ENCODE data around the gene KAT7.
"Not testable (repeated sequence)": the region's sequence is repeated elsewhere in the genome, so short reads cannot be mapped to it uniquely, and the experiment has no call there.

KAT7 gene

GRCh38 chr17:49809056-49809455, 20.6 kb downstream of the KAT7 start:
- no peak for DNase-seq (ENCODE audit: low read depth)

DNA sequence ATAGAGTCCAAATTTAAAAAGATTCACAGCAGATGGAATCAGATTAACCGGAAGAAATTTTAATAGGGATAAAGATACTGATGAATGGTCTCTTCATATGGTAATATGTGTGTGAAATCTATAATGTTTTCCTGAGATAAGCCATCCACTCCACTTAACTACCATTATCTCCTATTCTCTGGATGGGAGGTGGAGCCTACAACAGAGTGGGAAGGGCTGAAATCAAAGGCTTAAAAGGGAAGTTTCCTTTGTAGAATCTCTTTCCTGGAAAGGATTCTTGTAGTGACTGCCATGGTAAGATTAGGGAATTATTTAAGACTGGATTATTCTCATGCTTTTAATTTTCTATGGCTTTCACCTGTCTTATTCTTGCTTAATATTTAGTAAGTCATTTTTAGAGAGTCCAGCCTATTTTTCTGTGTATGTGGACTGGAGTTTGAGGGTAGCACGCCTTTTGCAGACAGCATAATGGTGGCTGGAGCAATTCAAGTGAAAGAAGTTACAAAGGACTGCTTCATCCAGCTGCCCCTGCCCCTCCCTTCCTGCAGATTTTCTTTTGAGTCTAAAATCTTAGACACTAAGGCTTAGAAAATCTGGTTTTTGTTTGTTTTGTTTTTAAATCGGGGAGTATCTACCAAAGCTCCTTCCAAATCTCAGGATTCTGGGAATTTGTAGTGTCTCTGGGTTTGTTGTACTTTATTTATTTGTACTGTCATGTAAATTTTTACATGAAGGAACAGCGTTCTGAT, 26.5 kb downstream of the KAT7 start:
- DNase-seq (ENCODE audit: low read depth), result no peak

DNA sequence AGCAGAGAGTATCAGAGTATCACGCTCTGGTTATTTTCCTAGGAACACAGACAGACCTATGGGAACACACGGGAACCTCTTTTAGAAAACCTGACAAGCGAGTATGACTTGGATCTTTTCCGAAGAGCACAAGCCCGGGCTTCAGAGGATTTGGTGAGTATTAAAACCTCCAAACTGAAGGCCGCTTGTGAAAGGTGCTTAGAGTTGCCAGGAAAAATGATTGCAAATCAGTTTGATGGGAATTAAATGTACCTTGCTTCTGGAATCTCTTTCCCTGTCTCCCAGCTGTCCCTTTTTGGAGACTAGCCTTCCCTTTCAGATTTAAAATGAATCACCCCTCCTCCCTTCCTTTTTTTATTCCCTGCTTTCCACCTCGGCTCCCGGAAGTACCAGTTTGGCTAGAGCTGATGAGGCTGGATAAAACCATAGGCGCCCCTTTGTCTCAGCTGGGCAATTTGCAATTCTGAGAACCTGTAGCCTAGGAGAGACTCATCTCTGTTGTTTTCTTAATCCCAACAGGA, 27.3 kb downstream of the KAT7 start:
- DNase-seq (ENCODE audit: low read depth), result no peak

GRCh38 chr17:49817993-49818392, 29.5 kb downstream of the KAT7 start:
- peak; percentile 31 for DNase-seq (ENCODE audit: low read depth)

- DNase-seq (ENCODE audit: low read depth), result no peak
These were observed 30.7 kb downstream of the KAT7 start for GRCh38 chr17:49819138-49819537.

DNA sequence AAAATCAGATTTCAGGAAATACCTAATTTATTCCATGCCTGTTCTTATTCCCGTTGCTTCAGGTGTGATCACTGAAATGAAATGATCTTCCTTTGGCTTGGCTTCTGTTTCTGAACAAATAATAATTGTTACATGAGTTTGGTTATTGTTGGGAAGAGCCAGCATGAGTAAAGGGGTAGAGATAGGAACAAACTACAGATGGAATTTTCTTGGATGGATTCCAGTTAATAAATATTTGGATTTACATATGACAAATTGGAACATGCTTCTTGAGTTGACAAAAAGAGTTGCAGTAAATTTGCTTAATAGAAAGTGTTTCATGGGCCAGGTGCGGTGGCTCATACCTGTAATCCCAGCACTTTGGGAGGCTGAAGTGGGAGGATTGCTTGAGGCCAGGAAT, 31.2 kb downstream of the KAT7 start:
- DNase-seq (ENCODE audit: low read depth), result no peak

DNA sequence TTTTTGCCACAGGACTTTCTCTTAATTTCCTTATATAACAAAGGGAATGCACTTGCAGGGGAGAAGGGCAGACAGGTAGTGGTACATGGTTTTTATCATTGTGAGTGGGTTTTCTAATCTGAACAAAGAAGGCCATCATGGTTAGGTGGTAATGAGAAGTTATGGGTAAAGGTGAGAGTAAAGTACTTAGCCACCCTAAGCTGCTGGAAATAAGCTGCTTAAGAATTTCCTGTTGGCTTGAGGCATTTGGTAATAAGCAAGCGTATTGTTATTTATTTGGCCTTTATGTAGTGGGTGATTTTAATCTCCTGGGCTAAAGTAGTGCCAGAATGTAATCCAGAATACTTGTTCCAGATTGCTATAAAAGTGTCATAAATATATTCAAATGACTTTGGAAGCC, 32.3 kb downstream of the KAT7 start:
- DNase-seq (ENCODE audit: low read depth), result no peak

- no peak for DNase-seq (ENCODE audit: low read depth)
These were observed 33.0 kb downstream of the KAT7 start for GRCh38 chr17:49821466-49821865.

DNA sequence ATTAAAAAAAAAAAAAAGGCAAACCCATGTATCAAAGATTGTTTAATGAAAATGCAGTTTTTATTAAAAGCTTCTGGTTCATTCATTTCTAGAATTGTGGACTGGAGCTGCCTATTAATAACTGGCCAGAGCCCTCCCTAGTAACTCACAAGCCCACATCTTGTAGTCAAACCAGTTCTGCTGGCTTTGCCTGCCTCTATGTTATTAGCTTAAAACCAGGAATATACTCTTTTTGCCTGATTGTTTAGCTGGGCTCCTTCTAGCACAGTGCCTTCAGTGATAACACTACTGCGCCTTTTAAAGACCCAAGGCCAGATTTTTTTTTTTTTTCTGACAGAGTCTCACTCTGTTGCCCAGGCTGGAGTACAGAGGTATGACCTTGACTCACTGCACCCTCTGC, 33.4 kb downstream of the KAT7 start:
- DNase-seq (ENCODE audit: low read depth), result no peak

DNA sequence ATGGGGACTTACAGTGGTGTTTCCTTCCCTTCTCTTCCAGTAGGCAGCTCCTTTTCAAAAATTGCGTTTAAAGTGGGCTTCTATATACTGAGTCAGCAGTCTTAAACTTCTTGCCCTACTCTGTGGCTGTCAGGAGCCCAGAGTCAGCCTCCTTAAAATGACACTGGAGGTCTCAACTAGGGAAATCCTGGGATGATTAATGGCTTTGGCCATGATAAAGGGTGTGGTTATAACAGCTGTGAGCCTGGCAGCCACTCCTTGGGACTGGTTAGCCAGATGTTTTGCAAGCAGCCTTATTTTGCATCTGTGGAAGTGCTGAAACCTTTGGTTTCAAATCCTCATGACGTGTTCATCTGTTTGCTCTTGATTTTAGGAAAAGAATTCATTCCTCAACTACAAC, 34.3 kb downstream of the KAT7 start:
- DNase-seq (ENCODE audit: low read depth), result no peak

DNA sequence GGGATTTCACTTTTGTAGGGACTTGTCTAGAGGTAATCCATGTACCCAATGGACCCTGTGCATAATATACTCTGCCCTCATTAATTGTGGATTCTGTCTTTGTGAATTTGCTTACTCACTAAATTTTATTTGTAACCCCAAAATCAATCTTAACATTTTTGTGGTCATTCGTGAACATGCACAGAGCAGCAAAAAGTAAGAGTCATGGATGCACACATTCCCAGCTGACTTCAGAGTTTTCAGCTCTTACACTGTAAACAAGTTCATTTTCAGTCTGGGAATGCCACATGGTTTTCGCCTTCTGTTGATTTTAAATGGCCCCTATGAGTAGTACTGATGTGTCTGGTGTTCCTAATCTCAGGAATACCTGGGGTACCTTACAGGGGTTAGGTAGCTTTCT, 35.1 kb downstream of the KAT7 start:
- no peak for DNase-seq (ENCODE audit: low read depth)

DNA sequence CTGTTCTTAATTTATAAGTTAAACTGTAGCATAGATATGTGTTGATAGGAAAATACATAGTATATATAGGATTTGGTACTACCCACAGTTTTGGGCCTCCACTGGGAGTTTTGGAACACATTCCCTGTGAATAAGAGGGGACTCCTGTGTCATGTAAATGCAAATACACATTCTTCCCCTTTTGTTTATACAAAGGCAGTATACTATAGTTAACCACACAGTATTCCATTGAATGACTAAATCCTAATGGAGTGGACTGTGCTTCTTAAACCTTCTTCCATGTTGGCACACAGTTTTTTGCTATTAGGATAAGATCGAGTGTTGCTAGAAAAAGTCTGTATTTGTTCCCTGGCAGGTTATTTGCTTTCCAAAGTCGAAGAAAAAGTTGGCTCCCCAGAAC, 37.2 kb downstream of the KAT7 start:
- DNase-seq (ENCODE audit: low read depth), result no peak

- not testable (repeated sequence) for DNase-seq (ENCODE audit: low read depth)
These were observed 39.8 kb downstream of the KAT7 start for GRCh38 chr17:49828325-49828724.

DNA sequence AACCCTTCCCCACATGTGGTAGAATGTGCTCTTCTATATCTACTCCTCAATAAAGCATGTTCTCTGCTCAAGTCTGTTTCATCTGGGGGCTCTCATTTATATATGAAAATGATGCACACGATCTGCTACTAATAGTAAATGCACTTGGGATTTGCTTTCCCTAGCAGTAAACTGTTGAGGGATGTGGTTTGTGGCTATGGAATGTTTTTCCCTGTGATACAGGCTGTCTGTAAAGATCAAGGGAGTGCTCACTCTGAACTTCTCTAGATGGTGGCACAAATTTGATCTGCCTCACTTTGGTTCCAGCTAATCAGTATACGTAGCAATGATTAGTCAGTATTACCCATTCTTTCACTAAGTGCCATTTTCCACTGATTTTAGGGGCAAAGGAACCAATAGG, 40.5 kb downstream of the KAT7 start:
- no peak for DNase-seq (ENCODE audit: low read depth)

DNA sequence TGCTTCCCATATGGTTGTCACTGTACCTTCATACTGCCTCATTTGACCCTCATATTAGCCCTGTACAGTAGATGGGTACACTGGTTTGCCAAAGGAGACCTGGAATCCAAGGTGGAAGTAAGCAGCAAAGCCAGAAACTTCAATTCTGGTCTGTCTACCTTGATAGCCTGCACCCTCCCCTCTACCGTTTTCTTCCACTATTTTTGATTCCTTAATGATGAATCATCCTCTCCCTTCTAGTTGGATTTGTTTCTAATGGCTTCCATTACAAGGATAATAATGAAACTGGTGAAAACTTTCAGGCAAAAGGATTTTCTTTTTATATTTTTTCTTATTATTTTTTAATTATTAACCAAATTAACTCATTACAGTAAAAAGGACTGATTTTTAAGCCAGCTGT, 42.1 kb downstream of the KAT7 start:
- DNase-seq (ENCODE audit: low read depth), result no peak

GRCh38 chr17:49832840-49833599, 44.5 kb downstream of the KAT7 start:
- no peak for DNase-seq (ENCODE audit: low read depth)

- DNase-seq (ENCODE audit: low read depth), result no peak
These were observed 45.8 kb downstream of the KAT7 start for GRCh38 chr17:49834118-49834743.

- no peak for DNase-seq (ENCODE audit: low read depth)
These were observed 47.0 kb downstream of the KAT7 start for GRCh38 chr17:49835472-49835871.

DNA sequence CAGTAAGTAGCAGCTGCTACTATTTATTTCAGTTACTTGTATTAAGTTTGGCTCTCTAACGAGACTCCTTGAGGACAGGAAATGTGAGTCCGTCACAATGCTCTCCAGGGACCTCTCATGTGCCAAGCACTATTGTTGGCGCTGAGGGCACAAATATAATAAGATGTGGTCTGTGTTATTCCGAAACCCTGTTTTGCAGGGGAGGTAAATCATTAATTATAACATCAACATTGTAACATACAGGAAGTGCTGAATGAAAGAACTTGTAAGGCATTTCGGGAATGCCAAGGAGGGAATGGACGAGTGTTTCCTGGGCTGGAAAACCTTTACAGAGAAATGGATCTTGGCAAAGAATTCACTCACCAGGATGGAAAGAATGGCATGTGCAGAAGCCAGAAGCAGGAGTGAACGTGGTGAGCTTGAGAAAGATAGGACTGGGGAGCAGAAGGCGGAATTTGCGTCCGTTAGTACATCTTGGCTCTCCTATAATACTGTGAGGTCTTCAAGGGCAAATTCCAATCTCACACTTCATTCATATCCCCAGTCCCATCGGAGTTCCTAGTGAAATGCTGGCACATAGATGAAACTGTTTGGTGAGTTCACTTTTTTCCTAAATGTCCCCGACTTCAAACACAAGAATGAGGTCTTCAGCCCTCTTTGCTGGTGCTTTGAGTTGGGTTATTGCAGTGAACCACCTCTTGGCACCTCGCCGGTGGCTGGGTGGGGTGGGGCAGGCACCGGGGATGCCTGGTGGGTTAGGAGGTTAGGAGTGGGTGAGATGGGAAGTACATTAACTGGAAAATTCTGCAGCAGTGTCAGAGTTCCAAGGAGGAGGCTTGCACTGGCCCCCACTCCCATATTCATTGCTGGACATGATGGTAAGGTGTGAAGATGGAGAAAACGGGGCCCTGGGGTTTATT, 47.9 kb downstream of the KAT7 start:
- DNase-seq (ENCODE audit: low read depth), result no peak

- DNase-seq (ENCODE audit: low read depth), result no peak
These were observed 51.0 kb downstream of the KAT7 start for GRCh38 chr17:49839455-49839854.

DNA sequence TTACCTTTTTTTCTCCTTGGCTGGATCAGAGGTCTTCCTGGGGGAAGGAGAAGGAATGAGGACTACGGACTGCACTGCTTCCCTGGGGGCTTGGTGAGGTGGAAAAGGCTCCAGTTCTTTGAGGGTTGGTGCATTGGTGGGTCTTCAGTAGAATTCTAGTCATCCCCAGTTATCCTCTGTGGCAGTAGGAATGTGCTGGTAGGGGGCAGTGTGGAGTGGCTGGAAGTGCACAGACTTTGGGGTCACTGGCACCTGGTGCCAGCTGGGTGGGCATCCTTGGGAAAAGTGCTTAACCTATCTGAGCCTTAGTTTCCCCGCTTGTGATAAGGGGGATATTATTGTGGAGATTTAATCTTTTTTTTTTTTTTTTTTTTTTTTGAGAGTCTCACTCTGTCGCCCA, 53.1 kb downstream of the KAT7 start:
- DNase-seq (ENCODE audit: low read depth), result no peak

- no peak for DNase-seq (ENCODE audit: low read depth)
These were observed 53.9 kb downstream of the KAT7 start for GRCh38 chr17:49842371-49842770.
